ENCODE measurements around the gene OR5W2.
A peak's percentile ranks its signal among the peaks of the same experiment; 100 is the strongest.
"Not testable (repeated sequence)": the region's sequence is repeated elsewhere in the genome, so short reads cannot be mapped to it uniquely, and the experiment has no call there.

OR5W2 gene

DNA sequence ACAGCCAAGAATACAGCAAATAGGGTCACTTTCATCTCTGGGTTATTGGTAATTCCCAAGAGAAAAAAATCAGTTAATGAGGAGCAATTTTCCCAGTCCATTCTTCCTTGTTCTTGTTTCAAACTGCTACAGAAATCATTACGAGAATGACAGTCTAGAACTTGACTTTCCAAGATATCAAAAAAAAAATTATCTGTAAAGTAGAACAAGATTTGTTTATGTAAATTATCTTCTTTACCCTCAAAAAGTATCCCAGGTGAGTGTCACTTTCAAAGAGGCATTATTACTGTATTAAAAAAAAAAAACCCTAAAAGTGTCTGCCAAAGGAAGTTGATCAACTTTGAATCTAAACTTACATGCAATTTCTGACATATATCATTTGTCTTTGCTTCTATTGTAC lies at the start of gene OR5W2:
TSS of gene OR5W2 (minus strand) at position 101 of the 400 bp plus-strand sequence. CDS start at position 101, 0 bp downstream.
- no peak for DNase-seq

DNA sequence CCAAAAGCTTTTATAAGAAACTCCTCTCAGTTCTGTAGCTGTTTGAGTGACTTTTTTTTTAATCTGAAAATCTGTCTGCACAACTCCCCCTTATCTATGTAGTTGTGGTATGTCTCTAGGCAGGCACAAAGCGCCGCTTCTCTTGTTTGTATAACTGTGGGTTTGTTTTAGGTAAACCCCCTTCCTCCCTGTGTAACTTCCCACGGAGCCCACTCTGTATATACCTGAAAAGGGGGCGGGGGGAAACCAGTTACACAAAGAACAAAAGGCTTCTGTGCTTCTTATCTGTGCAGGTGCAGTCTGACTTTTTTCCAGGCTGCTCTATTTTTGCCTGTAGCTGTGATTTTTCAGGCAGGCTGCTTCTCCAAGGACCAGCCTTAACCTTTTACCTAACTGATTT lies 42.1 kb upstream of the OR5W2 start:
- DNase-seq: no peak

DNA sequence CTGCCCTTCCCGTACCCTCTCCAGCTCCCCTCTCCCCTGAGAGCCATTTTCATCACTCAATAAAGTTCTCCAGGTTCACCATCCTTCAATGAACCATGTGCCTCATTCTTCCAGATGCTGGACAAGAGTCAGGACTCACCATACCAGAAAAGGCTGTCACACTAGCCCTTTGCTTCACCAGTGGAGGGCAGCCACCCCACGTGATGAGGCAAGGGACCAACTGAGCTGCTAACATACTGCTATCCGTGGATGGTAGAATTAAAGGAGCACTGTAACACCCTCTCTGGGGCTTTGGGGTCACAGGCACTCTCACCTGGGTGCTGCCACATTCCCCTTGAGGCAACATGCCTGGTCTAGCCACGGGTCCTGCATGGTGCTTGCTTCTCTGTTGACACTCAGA lies 34.9 kb upstream of the OR5W2 start:
- no peak for DNase-seq

DNA sequence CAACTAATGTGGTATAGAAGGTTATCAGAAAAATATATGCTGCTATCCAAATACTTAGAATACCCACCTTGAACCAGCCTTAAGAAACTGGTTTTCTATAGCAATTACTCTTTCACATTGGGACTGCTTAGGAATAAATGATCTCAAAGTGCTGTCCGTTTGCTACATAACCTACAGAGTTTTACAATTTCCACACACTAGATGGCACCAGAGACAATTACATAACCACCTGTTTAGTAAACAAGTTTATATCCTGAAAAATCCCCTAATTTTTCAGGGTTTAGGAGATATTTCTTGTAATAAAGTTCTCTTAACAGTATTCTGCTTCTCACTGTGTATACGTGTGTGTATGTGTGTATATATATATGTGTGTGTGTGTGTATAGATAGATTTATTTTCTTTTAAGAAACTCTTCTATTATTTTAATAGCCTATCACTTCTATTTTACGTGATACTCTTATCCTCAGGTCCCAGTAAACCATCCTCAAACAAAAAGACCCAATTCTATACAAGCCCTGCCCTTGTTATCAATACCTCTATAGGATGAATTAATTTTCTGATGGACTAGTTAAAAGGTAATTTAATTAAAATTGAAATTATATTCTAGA lies 28.5 kb upstream of the OR5W2 start:
- DNase-seq: peak; percentile 2

DNA sequence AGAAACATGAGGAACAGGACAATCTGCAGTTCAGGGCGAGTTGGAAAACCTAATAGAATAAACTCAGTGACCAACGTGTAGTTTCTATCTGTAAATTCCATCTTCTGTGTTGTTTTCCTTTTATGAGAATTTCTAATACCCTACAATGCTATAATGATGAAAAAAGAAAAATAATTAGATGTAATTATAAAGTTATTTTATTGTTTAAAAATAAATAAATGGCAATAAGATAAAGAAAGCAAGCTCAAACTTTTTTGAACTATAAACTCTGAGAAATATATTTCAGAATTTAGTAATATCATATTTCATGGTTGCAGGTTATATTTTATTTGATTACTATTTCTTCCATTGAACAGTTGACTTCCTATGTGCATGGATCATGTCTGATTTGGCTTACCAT lies 21.9 kb upstream of the OR5W2 start, which contains the start of gene OR5I1:
TSS of gene OR5I1 (minus strand) at position 101 of the 400 bp plus-strand sequence. CDS start at position 101, 0 bp downstream.
- no peak for DNase-seq

DNA sequence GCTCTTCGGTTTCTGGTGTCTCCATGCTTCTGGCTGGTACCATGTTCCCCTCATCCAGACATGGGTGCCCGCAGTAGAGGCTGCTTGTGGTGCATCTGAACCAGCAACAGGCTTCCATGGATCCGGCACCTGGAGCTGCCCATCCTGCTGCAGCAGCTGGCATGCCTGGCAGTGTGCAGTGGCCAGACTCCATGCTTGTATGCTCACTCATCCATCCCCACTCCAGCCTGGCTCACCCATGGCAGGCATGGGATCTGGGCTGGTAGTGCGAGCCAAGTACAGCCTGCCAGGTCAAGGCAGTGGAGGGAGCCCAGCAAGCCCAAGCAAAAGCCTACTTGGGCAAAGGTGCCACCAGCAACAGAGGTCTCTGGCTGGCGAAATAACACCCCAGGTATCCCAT lies 6.2 kb upstream of the OR5W2 start:
- DNase-seq: no peak

DNA sequence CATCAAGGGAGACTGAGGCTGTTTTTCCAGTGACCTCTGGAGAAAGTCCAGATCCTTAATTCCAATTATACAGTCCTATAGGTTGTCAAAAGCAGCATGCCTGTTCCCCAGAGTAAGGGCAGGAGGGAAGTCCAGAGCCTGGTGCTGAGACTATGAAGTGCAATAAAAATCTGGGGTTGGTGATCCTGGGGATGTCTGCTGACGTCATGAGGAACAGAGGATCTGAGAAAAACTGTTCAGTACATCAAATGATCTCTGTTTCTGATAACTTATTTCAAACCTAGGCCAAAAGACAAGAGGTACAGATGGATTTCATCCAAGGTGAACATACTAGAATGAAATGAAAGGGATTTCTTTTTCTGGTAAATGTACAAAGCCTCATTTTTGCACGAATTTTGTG lies 12.1 kb downstream of the OR5W2 start:
- no peak for DNase-seq

DNA sequence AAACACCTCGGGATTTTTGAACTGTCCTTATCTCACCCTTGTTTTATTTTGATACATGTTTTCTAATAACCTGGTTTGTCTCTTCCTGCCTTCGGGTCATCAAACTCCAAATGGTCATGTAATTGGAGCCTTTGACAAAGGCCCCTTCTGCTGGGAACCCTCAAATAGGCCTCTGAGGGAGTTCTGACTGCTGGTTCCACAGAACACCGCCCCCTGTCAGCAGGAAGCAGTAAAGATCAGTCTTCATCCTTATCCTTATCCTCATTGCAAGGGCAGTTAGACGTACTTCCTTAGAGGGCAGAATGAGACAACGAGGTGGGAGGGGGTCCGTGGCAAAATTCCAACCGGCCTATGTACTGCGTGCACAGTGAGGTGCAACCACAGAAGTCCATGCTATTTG lies 19.2 kb downstream of the OR5W2 start:
- DNase-seq: no peak

DNA sequence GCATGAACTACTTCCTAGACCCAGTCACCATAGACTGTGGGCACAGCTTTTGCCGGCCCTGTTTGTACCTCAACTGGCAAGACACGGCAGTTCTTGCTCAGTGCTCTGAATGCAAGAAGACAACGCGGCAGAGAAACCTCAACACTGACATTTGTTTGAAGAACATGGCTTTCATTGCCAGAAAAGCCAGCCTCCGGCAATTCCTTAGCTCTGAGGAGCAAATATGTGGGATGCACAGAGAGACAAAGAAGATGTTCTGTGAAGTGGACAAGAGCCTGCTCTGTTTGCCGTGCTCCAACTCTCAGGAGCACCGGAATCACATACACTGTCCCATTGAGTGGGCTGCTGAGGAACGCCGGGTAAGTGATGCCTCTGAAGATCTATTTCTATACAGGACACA lies 28.9 kb downstream of the OR5W2 start:
- DNase-seq: not testable (repeated sequence)

DNA sequence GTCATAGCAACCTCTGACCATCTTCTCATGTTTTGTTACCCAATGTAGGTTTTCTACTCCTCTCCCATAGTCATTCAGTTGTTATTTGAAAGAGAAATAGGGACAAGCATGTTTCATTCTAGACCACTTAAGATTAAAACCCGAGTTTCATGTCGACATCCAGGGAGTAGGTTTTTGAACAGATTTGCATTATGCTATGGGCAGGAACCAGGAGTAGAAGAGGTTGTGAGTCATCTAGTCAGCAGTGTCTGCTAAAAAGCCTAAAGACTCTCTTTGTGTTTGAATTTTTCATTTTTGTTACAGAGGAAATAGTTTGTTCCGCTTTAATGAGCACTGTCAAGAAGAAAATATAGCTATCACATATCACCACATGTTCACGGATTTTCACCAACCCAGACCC lies 29.4 kb downstream of the OR5W2 start:
- DNase-seq: not testable (repeated sequence)

DNA sequence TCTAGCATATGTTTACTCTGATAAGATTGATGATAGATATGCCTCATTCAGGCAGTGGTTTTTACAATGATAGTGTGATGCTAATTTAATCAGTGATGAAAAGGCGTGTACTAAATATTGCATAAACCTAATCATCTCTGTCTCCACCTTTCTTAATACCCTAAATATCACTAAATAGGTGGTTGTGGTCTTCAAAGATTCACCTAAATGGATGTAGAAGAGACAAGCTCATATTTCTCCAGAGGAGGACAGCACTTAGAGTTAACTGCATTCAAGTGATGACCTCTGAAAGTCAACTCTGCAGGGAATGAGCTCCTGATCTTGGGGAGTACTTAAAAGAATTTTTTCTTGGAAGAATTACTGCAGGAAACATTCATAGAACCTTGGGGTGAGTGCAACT lies 31.4 kb downstream of the OR5W2 start, which contains the start of gene TRIM51:
TSS of gene TRIM51 (plus strand) at position 301 of the 400 bp plus-strand sequence. CDS start 2,132 bp downstream, outside the sequence.
- DNase-seq: not testable (repeated sequence)

DNA sequence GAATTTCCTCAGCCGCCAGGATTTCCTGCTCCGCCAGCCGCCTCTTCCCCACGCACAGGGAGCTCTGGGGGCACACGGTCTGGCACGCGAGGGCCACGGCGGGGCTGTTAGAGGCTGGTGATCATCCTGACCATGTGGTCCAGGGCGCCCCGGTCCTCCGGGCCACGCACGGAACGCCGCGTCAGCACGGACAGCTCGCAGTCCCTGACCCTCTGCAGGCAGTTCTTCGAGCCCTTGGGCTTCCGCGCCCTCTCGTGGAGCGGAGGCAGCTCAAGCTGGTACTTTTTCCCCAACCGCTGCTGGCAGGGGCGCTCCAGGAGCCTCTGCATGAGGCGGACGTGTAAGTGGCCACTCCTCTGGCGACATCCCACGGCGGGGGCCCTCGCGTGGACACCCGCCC lies 41.2 kb downstream of the OR5W2 start:
- not testable (repeated sequence) for DNase-seq

DNA sequence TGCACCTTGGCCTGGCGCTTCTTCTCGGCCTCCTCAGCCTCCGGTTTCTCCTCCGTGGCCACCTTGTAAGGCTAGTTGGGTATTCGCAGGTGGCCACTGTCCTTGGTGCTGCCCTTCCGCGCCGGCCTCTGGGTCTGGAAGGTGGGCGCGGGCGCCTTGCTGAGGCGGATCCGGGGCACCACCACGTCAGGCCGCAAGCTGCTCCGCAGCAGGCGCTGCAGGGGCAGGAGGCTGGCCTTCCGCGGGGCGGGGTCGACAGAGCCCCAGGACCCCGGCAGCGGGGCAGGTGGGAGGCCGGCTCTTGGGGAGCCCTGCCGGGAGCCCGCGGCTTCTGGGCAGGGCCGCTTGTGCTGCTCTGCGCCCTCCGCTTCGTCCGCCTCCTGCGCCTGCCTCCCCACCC lies 41.7 kb downstream of the OR5W2 start:
- DNase-seq: not testable (repeated sequence)

DNA sequence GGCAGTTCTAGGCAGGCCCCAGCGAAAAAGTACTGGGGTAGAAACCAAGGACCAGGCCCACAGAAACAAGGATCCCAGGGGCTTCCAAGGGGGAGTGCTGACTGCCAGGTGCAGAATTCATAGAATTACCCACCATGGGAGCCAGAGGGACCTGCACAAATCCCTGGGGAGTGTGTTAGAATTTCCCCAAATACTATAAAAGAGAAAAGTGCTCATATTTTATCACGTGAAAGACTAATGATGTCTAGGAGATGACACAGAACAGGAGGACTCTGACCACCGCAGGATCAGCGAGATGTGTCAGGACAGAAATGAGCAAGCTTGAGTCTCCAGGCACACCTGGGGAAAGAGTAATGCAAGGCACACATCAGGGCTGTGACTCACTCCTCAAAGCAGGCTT lies 47.0 kb downstream of the OR5W2 start:
- DNase-seq: not testable (repeated sequence)
